GM12878 (cell line): Measurements from ENCODE around the gene RSKR. TPM values are rescaled to one million over a fixed set of nuclear protein-coding genes. Genes with fewer than 3 reads are reported as not detected.

Source experiments
- BHLHE40 ChIP-seq, 2 experiments: fragments of 450-650 bp in 1 of 2; IDR thresholded peaks; 2 replicates each; pipeline ENCODE4 v1.6.1; 2011 to 2017; ENCODE audit warnings: low read depth in 2 of 2, borderline replicate concordance in 1 of 2, improper control_type of control experiment in 1 of 2, low read length in 1 of 2, mild to moderate bottlenecking in 1 of 2
- BMI1 ChIP-seq: fragments of 450-650 bp; IDR thresholded peaks from 2 replicates; pipeline ENCODE4 v1.6.1; 2016; ENCODE audit warnings: mild to moderate bottlenecking, moderate library complexity, borderline replicate concordance
- ESRRA ChIP-seq: IDR thresholded peaks from 2 replicates; pipeline ENCODE4 v1.6.1; 2012; ENCODE audit warnings: mild to moderate bottlenecking, low read length, improper control_type of control experiment
- FOXK2 ChIP-seq: fragments of 450-650 bp; IDR thresholded peaks from 2 replicates; pipeline ENCODE4 v1.6.1; 2017; ENCODE audit warnings: mild to moderate bottlenecking, moderate library complexity
- HDAC2 ChIP-seq: fragments of 200-600 bp; sonication (generic); IDR thresholded peaks from 2 replicates; pipeline ENCODE4 v1.6.1; 2017
- HDAC6 ChIP-seq: fragments of 200-600 bp; sonication (generic); IDR thresholded peaks from one replicate; pipeline ENCODE4 v1.8.0; 2017; ENCODE audit warnings: antibody characterized with exemption; ENCODE audit not compliant: unreplicated experiment
- IKZF1 ChIP-seq: fragments of 450-650 bp; conservative IDR thresholded peaks from 2 replicates; pipeline ENCODE4 v1.6.1; 2017; ENCODE audit warnings: antibody characterized with exemption, mild to moderate bottlenecking
- MTA2 ChIP-seq: fragments of 450-650 bp; IDR thresholded peaks from 2 replicates; pipeline ENCODE4 v1.6.1; 2016; ENCODE audit warnings: low read depth, mild to moderate bottlenecking, moderate library complexity
- NFXL1 ChIP-seq: fragments of 450-650 bp; IDR thresholded peaks from 2 replicates; pipeline ENCODE4 v1.6.1; 2017; ENCODE audit warnings: antibody characterized with exemption, mild to moderate bottlenecking, borderline replicate concordance
- NFYB ChIP-seq: IDR thresholded peaks from 2 replicates; pipeline ENCODE4 v1.6.1; 2011; ENCODE audit warnings: low read depth, mild to moderate bottlenecking, low read length, improper control_type of control experiment, moderate library complexity; ENCODE audit not compliant: insufficient read depth
- POLR2AphosphoS5 ChIP-seq: IDR thresholded peaks from 2 replicates; pipeline ENCODE4 v1.6.1; 2011; ENCODE audit warnings: mild to moderate bottlenecking, low read length, inconsistent platforms
- SIX5 ChIP-seq: IDR thresholded peaks from 2 replicates; pipeline ENCODE4 v1.6.1; 2011; ENCODE audit warnings: mild to moderate bottlenecking, low read depth, low read length, moderate library complexity; ENCODE audit not compliant: severe bottlenecking
- SMAD1 ChIP-seq: fragments of 450-650 bp; IDR thresholded peaks from 2 replicates; pipeline ENCODE4 v1.6.1; 2018; ENCODE audit warnings: mild to moderate bottlenecking, low read depth; ENCODE audit not compliant: partially characterized antibody
- SP1 ChIP-seq: IDR thresholded peaks from one replicate; pipeline ENCODE4 v1.6.1; 2011; ENCODE audit warnings: low read depth, low read length
- SUZ12 ChIP-seq: fragments of 200-600 bp; sonication (generic); IDR thresholded peaks from one replicate; pipeline ENCODE4 v1.6.1; 2018; ENCODE audit warnings: antibody characterized with exemption, mild to moderate bottlenecking; ENCODE audit not compliant: unreplicated experiment
- TAF1 ChIP-seq: IDR thresholded peaks from 2 replicates; pipeline ENCODE4 v1.6.1; 2011; ENCODE audit warnings: mild to moderate bottlenecking, low read depth, low read length, borderline replicate concordance
- TBL1XR1 ChIP-seq: IDR thresholded peaks from 2 replicates; pipeline ENCODE4 v1.6.1; 2012; ENCODE audit warnings: low read depth, low read length, improper control_type of control experiment
- TCF7 ChIP-seq: IDR thresholded peaks from 2 replicates; pipeline ENCODE4 v1.6.1; 2014; ENCODE audit warnings: antibody characterized with exemption, borderline replicate concordance
- YY1 ChIP-seq: IDR thresholded peaks from 2 replicates; pipeline ENCODE4 v1.6.1; 2011; ENCODE audit warnings: low read depth, mild to moderate bottlenecking, low read length
- ZZZ3 ChIP-seq: IDR thresholded peaks from 2 replicates; pipeline ENCODE4 v1.6.1; 2011; ENCODE audit warnings: low read depth; ENCODE audit not compliant: control insufficient read depth, insufficient read length
- polyA plus RNA-seq, 11 experiments: library from polyadenylated mRNA; depleted of rRNA in 4 of 11; unstranded in 6 of 11; stranded (reverse) in 5 of 11; fragments of >200 nt; fragmentation: Nextera tagmentation in 4 of 11; fragmentation: Illumina TruSeq in 1 of 11; extraction: Ambion mirVana in 4 of 11; extraction: Trizol in 1 of 11; gene quantifications; 1 replicate in 1 of 11; 2 replicates in 10 of 11; pipeline versions ENCODE4 v1.2.1 to v1.2.3, GENCODE V29; 2011 to 2016; ENCODE audit warnings: inconsistent platforms in 2 of 11, missing spikeins in 2 of 11, low read depth in 1 of 11
- total RNA-seq, 4 experiments: library from RNA; depleted of rRNA in 3 of 4; stranded (reverse); fragments of >200 nt in 3 of 4; fragmentation: Illumina TruSeq in 1 of 4; extraction: Trizol in 1 of 4; gene quantifications; 2 replicates each; pipeline versions ENCODE4 v1.2.1 to v1.2.3, GENCODE V29; 2013 to 2021
- TF ChIP-seq, protein P1 (sequence below): fragments of 450-650 bp; IDR thresholded peaks from 2 replicates; pipeline ENCODE4 v1.6.1; 2017; ENCODE audit warnings: mild to moderate bottlenecking, low read depth, inconsistent platforms; ENCODE audit not compliant: poor library complexity, severe bottlenecking
- TF ChIP-seq, protein P2 (sequence below): fragments of 150-350 bp; IDR thresholded peaks from 2 replicates; pipeline ENCODE4 v1.6.1; 2014; ENCODE audit warnings: mild to moderate bottlenecking, low read depth, low read length
- TF ChIP-seq, protein P3 (sequence below): fragments of 450-650 bp; IDR thresholded peaks from 2 replicates; pipeline ENCODE4 v1.6.1; 2017; ENCODE audit warnings: low read depth, mild to moderate bottlenecking, moderate library complexity
- TF ChIP-seq, protein P4 (sequence below): IDR thresholded peaks from 2 replicates; pipeline ENCODE4 v1.6.1; 2011; ENCODE audit warnings: borderline replicate concordance, low read depth, mild to moderate bottlenecking, moderate library complexity, low read length; ENCODE audit not compliant: insufficient read depth, poor library complexity, severe bottlenecking
- TF ChIP-seq, protein P5 (sequence below): IDR thresholded peaks from 2 replicates; pipeline ENCODE4 v1.6.1; 2011; ENCODE audit warnings: low read depth, mild to moderate bottlenecking, low read length, moderate library complexity, borderline replicate concordance; ENCODE audit errors: extremely low read depth

Gene RSKR
- total and polyA plus RNA-seq, 10 of the 15 experiments (the other 5 are each of a cell fraction or from before 2014, with no cell fraction given): 0.52 to 22.4 (median 8.7) TPM

DNA sequence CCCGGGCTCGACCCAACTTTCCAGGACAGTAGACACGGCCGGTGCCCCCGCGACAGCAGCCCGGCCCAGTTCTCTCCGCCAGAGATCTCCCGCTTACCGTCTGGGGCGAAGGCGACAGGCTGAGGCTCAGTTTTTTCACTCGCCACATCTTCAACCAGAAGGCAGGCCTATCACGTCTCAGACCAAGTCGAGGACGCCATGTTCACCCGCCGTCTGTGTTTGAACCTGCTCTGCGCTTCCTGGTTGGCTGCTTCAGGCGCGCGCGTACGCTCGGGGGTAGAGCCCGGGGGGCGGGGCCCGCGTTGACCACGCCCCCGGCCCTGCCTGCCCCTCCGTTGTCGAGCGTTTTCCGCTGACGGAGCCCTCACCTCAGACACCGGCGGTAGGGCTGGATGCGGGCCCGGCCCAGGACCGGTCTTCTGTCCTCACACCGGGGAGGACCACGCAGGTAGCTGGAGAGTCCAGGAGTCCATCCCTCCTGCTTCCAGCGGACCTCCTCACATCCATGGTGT is 15.1 kb downstream of the RSKR start, which contains the start of gene SPAG5 (continued):
- TF ChIP-seq HDAC2 (0 out of 2 replicates have a peak, but pooled peaks have one; percentile 84), SP1 (peak; percentile 85), BHLHE40 (IDR thresholded peaks at IDR 0.05; ENCODE audit: borderline replicate concordance in 1 of 2, low read depth in 2 of 2, low read length in 1 of 2) (peak in 1 of 2 experiments; percentile 39; a peak in 2 of 4 replicates), SIX5 (no peak), BMI1 (no peak), POLR2AphosphoS5 (peak; percentile 89), IKZF1 (no peak), TCF7 (no peak), SUZ12 (no peak), NFXL1 (no peak), ZZZ3 (no peak), ESRRA (no peak), FOXK2 (no peak), NFYB (peak; percentile 82; the same call in 1 of the 2 replicates), HDAC6 (no peak), MTA2 (no peak), TAF1 (peak; percentile 78), TBL1XR1 (no peak), SMAD1 (no peak), YY1 (peak; percentile 93)
- TF ChIP-seq, protein P1, sequence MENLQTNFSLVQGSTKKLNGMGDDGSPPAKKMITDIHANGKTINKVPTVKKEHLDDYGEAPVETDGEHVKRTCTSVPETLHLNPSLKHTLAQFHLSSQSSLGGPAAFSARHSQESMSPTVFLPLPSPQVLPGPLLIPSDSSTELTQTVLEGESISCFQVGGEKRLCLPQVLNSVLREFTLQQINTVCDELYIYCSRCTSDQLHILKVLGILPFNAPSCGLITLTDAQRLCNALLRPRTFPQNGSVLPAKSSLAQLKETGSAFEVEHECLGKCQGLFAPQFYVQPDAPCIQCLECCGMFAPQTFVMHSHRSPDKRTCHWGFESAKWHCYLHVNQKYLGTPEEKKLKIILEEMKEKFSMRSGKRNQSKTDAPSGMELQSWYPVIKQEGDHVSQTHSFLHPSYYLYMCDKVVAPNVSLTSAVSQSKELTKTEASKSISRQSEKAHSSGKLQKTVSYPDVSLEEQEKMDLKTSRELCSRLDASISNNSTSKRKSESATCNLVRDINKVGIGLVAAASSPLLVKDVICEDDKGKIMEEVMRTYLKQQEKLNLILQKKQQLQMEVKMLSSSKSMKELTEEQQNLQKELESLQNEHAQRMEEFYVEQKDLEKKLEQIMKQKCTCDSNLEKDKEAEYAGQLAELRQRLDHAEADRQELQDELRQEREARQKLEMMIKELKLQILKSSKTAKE: no peak
- TF ChIP-seq, protein P2, sequence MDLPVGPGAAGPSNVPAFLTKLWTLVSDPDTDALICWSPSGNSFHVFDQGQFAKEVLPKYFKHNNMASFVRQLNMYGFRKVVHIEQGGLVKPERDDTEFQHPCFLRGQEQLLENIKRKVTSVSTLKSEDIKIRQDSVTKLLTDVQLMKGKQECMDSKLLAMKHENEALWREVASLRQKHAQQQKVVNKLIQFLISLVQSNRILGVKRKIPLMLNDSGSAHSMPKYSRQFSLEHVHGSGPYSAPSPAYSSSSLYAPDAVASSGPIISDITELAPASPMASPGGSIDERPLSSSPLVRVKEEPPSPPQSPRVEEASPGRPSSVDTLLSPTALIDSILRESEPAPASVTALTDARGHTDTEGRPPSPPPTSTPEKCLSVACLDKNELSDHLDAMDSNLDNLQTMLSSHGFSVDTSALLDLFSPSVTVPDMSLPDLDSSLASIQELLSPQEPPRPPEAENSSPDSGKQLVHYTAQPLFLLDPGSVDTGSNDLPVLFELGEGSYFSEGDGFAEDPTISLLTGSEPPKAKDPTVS: no peak
- TF ChIP-seq, protein P3, sequence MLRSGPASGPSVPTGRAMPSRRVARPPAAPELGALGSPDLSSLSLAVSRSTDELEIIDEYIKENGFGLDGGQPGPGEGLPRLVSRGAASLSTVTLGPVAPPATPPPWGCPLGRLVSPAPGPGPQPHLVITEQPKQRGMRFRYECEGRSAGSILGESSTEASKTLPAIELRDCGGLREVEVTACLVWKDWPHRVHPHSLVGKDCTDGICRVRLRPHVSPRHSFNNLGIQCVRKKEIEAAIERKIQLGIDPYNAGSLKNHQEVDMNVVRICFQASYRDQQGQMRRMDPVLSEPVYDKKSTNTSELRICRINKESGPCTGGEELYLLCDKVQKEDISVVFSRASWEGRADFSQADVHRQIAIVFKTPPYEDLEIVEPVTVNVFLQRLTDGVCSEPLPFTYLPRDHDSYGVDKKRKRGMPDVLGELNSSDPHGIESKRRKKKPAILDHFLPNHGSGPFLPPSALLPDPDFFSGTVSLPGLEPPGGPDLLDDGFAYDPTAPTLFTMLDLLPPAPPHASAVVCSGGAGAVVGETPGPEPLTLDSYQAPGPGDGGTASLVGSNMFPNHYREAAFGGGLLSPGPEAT: no peak
- TF ChIP-seq, protein P4, sequence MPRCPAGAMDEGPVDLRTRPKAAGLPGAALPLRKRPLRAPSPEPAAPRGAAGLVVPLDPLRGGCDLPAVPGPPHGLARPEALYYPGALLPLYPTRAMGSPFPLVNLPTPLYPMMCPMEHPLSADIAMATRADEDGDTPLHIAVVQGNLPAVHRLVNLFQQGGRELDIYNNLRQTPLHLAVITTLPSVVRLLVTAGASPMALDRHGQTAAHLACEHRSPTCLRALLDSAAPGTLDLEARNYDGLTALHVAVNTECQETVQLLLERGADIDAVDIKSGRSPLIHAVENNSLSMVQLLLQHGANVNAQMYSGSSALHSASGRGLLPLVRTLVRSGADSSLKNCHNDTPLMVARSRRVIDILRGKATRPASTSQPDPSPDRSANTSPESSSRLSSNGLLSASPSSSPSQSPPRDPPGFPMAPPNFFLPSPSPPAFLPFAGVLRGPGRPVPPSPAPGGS: peak; percentile 51
- TF ChIP-seq, protein P5, sequence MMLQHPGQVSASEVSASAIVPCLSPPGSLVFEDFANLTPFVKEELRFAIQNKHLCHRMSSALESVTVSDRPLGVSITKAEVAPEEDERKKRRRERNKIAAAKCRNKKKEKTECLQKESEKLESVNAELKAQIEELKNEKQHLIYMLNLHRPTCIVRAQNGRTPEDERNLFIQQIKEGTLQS: no peak
